Posterior cingulate gyrus (tissue), 11 donors: ENCODE data around the gene PTPRD.

Experiments used
- DNase-seq, 10 donors: peaks; one replicate each; pipeline versions ENCODE4 v3.0.0 to v3.0.0-alpha.2; 2020 to 2021; ENCODE audit warnings: mixed read lengths in 3 of 10
- intact Hi-C: fragments of 100-400 bp; cut with DNase I; formaldehyde crosslinking; loops from one replicate; pipeline ENCODE4 v1.15.1; 2023

PTPRD gene

DNA sequence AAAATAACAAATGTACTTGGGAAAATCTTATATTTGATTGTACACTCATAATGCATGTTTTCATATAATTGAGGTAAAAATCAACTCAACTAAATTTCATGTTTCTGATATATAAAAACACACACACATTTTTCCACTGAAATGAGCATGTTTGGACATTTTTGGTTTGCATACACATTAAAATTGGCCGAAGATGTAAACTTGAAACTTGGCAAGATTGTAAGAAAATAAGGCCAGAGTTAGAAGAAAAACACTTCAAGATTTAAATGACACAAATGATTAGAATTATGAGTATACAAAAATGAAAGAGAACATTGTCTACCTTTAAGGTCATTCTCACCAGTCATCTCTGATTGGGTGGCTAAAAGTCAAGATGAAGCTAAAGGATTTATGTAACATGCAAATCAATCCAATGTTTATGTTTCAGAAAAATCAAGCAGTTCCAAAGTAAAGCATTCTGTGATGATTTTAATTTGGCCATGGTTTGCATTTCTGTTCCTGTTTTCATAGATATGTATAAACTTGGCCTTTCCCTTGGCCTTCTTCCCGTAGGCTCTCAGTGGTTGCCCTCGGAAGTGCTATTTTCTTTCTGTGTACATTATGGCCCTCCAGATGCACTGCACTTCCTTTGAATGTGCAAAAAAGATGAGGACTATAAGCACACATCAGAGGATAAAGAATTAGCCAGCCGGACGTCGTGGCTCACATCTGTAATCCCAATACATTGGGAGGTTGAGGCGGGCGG is 1707.9 kb downstream of the PTPRD start:
- peak in 1 of 10 donors; percentile 47 for DNase-seq
- intact Hi-C loops, result no loop called here

- intact Hi-C loops, result no loop called here
- no peak for DNase-seq
Observed at GRCh38 chr9:8903077-8903476, 1709.7 kb downstream of the PTPRD start.

- DNase-seq, result no peak
- intact Hi-C loops, result no loop called here
Observed at GRCh38 chr9:8901146-8901545, 1711.7 kb downstream of the PTPRD start.

- no peak for DNase-seq
- intact Hi-C loops, result loop anchor here (5.0 kb wide), 1 partner anchor 103 kb away; no protein-coding TSS in a partner anchor
Observed at GRCh38 chr9:8899511-8899910, 1713.3 kb downstream of the PTPRD start.

DNA sequence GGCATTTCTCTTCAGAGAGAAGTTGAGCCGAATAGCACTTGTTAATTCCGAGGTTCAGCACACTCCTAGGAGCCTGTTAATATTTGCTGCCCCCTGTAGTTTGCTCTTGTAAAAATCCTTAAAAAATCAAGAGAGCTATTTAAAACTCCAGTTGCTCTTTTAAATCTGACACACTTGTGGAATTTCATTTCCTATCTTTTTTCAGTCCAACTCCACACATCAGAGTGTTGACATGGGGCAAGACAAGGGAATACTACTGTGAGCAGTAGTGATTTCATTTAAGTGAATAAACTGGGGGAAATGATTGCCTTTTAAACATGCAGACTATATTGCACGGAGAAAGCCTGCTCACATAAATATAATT is 1717.0 kb downstream of the PTPRD start:
- intact Hi-C loops, result loop anchor here (2.0 to 5.0 kb wide), 2 partner anchors 37 to 106 kb away; no protein-coding TSS in a partner anchor
- DNase-seq, result no peak

DNA sequence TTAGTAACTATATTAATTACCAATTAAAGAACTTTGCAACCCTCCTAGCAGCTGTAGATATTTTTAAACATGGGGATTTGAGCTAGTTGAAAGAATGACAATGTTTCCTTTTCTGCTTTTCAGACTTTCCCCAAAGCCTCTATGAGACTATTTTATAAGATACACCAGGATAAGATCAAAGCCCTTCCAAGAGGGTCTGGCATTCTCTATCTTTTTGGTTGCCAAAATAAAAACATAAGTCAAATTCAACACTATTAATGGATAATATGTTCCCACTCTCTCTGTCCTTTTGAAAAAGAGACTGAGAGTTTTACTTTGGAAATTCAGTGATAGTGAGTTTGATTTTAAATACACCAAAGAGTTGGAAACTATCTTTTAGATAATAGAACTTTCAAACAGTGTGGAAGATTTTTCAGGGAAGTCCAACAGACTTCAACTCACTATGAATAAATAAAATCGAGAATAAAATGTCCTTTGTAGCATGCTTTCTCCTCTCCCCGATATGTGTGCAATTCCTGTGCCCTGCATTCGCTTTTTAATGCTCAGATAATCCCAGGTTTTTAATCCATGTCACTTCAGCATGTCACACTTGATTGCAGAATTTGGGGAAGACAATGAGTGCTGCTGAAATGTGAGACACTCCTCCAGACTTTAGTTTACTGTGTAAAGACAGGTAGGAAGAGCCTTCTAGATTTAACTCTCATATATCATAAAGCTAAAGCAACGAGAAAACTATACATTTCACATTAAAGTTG is 1717.5 kb downstream of the PTPRD start:
- intact Hi-C loops, result loop anchor here (2.0 to 5.0 kb wide), 2 partner anchors 36 to 107 kb away; no protein-coding TSS in a partner anchor
- DNase-seq, result no peak

DNA sequence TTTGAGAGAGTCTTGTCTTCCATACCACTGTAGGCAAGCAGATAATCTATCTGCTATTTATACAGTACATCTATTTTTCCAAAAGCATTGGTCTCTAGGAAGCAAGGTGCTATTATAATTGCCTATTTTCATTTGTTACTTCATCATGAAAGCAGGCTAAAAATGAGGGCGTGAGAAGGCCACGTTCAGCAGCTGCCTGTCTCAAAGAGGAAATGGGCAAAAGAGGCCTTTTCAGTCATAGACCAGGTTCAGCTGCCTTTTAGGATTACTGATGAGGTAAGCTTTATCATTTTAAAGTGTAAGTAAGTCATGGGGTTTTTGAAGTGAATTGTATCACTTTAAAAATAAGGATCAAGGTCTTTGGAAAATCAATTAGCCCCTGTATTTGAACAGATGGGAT is 1722.1 kb downstream of the PTPRD start:
- DNase-seq, result no peak
- intact Hi-C loops, result no loop called here

DNA sequence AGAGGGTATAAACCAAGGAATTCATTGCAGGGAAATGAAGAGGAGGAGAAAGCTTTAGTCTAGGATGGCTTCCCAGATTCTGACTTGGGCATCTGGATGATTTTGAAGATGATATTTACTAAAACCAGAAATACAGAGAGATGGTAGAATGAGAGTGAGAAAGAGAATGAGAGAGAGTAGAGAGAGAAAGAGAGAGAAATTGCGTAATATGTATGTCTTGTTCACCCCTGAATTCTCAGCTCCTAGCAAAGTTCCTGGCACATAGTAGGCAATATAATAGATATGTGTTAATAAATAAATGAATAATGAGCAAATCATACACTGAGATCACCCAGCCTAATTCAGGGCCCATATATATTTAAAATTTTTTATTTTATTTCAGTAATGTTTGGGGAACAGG is 1723.7 kb downstream of the PTPRD start:
- intact Hi-C loops, result no loop called here
- no peak for DNase-seq

DNA sequence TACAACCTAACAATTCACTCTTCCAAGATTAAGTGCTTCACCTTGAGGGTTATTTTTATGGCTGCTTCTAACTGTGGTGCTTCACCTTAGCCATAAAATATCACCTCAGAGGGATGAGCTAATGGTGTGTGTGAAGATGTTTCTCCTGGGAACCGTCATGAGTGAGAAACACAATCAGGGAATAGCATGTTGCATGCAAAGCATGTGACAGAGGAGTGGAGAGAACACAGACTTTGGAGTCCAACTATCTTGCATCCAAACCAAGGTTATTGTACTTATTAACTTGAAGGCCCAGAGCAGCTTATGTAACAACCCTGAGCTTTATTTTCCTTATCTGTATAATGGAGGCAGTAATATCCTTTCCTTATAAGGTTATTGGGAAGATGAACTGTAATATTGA is 1724.2 kb downstream of the PTPRD start:
- DNase-seq, result no peak
- intact Hi-C loops, result no loop called here

DNA sequence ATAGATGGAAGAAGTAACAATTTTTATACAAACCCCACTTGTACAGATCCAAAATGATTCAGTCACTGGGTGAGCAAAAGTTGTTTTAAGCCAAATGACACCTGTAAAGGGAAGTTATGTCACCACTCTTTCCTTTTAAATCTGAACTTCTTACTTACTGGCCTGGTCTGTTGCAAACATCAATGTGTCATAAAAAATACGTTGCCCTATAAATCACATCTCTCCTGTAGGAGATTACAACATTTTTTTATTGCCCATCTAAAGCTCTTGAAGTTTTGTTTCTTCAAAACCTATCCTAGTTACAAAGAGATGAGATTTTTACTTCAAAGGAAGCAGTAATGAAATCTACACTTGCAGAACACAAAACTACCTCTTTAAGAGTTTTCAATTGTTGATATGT is 1725.4 kb downstream of the PTPRD start:
- intact Hi-C loops, result no loop called here
- DNase-seq, result no peak

DNA sequence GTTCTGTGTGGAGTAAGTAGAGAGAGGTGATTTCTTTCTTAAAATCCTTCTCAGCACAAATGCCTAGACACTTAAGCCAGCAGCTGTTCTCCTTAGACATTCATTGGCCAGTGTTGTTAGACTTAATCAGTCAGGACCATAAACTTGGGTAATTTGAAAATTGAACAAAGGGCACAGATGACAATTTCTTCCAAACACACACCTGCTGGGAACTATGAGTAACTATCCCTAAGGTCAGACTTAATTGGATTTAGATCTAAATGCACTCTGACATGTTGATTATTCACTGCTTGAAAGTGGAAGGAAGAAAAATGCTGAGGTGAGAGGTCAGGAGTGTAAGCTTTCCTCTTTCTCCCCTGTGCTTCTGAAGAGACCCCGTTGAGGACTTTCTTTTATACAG is 1729.5 kb downstream of the PTPRD start:
- DNase-seq, result no peak
- intact Hi-C loops, result no loop called here

DNA sequence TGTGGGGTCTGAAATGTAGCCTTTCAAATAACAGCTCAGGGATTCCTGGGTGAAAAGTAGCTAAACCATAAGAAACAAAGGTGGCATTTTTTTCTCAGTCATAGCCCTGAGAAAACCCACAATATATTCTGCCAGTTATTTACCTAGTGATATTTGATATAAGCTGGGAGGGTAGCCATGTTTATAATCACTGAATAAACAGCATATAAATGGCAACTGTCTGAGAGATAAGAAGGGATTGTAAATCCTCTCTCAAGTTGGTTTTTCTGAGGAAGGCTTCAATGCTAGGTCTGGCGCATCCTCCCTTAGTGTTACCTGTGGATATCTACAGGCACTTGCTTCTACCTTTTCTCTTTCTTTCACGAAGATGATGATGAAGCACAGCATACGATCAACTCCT is 1732.7 kb downstream of the PTPRD start:
- DNase-seq, result no peak
- intact Hi-C loops, result no loop called here

GRCh38 chr9:8879284-8879683 is 1733.5 kb downstream of the PTPRD start:
- intact Hi-C loops, result no loop called here
- DNase-seq, result no peak

GRCh38 chr9:8877753-8878494 is 1734.9 kb downstream of the PTPRD start:
- intact Hi-C loops, result no loop called here
- no peak for DNase-seq

GRCh38 chr9:8876303-8876702 is 1736.5 kb downstream of the PTPRD start:
- no peak for DNase-seq
- intact Hi-C loops, result no loop called here

DNA sequence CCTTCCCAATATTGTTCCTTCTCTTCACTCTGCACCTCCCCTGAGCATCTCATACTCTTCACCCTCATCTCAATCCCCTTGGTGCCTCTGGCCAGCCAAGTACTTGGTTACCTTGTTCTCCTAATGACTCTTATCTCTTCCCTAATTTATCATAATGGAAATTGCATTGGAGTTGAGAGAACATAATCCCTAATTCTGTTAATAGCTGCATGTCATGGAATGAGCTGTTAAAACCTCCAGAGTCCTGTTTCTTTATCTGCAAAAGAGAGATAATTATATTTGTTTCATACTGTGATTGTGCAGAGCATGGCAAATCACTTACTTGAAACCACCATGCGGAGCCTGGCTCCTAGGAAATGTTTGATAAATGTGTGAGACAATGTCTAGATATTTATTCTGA is 1738.3 kb downstream of the PTPRD start:
- DNase-seq, result no peak
- intact Hi-C loops, result no loop called here

- intact Hi-C loops, result no loop called here
- no peak for DNase-seq
Observed at GRCh38 chr9:8872802-8873201, 1740.0 kb downstream of the PTPRD start.

DNA sequence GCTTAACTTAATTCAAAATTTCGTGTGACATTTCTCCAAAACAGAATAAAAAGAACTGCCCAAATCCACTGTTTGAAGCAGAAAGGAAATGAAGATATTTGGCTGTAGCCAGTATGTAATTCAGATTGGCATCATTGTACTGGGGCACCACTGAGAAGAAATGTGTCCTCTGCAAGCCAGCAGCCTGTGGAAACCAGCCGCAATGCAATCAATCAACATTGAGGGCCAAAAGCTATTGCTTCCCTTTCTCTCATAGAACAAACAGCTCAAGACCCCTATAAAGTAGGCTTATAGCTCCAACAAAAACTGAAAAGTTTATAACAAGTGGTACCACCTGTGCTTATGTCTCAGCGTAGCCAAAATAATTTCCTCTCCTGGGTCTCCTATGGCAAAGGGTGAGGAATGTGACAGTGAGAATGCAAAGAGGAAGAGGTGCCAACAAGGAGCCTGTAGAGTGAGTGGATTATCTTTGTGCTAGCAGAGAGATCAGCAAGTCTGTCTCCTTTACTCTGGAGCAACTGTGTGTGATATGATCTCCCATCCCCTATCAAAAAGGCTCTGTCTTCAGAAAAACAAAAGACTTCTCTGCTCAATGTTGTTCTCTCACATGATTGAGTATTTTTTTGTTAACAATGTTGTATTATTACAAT is 1740.9 kb downstream of the PTPRD start:
- DNase-seq, result no peak

DNA sequence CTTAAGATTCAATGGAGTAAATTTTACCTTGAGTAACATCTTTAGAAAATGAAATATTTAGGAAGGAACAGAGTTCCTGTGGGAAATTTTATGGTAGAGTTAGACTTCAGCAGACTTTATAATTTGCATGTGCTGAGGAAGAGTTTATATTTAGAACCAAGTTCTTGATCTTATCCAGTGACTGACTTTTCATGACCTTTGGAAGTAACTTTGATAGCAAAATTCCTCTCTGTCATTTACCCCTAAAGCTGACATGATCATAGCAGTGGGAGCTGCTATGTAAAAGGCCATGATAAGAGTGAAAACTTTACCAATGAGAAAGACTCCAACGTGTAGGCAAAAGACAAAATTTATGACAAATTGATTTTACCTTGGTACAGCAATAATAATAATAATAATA is 1741.4 kb downstream of the PTPRD start:
- no peak for DNase-seq
- intact Hi-C loops, result no loop called here

More for the DNA sequence above, 1740.9 kb downstream of the PTPRD start:
- intact Hi-C loops, result no loop called here

- DNase-seq, result no peak
- intact Hi-C loops, result no loop called here
Observed at GRCh38 chr9:8869812-8870211, 1743.0 kb downstream of the PTPRD start.

- intact Hi-C loops, result no loop called here
- no peak for DNase-seq
Observed at GRCh38 chr9:8868632-8869031, 1744.2 kb downstream of the PTPRD start.
